Neural cell (in vitro differentiated cells): Measurements from ENCODE around the gene CD300LG. TPM values are rescaled to one million over a fixed set of nuclear protein-coding genes. Genes with fewer than 3 reads are reported as not detected.

Experiments used
- H2AFZ ChIP-seq: fragments of 200-600, 300-800 bp; sonication (generic), shearing (Covaris generic); 2 replicates; pipeline ENCODE4 v1.6.0; 2014; ENCODE audit warnings: low read depth, mild to moderate bottlenecking, antibody characterized with exemption, low read length, moderate library complexity
- H3F3A ChIP-seq: fragments of 200-600 bp; shearing (Covaris generic); 2 replicates; pipeline ENCODE4 v1.6.1; 2016; ENCODE audit warnings: mild to moderate bottlenecking, moderate library complexity, mixed read lengths, antibody characterized with exemption, low read length; ENCODE audit not compliant: insufficient read depth, poor library complexity, severe bottlenecking
- H3K27ac ChIP-seq: fragments of 200-600, 300-800 bp; sonication (generic), shearing (Covaris generic); 2 replicates; pipeline ENCODE4 v1.5.1; 2014; ENCODE audit warnings: mild to moderate bottlenecking, low read length, moderate library complexity
- H3K27me3 ChIP-seq: fragments of 300-800, 200-600 bp; sonication (generic), shearing (Covaris generic); 2 replicates; pipeline ENCODE4 v1.6.0; 2014; ENCODE audit warnings: mild to moderate bottlenecking, low read depth, low read length, moderate library complexity; ENCODE audit not compliant: insufficient read depth
- H3K36me3 ChIP-seq: fragments of 300-800, 200-600 bp; sonication (generic), shearing (Covaris generic); 2 replicates; pipeline ENCODE4 v1.5.1; 2014; ENCODE audit warnings: mild to moderate bottlenecking, antibody characterized with exemption, low read length, moderate library complexity; ENCODE audit not compliant: insufficient read depth
- H3K4me2 ChIP-seq: fragments of 300-800, 200-600 bp; sonication (generic), shearing (Covaris generic); 2 replicates; pipeline ENCODE4 v1.6.0; 2014; ENCODE audit warnings: mild to moderate bottlenecking, low read length
- H3K4me3 ChIP-seq: fragments of 300-800, 200-600 bp; sonication (generic), shearing (Covaris generic); 2 replicates; pipeline ENCODE4 v1.5.1; 2014; ENCODE audit warnings: mild to moderate bottlenecking, low read length, moderate library complexity
- H3K79me2 ChIP-seq: fragments of 200-600 bp; shearing (Covaris generic); replicated peaks from 2 replicates; pipeline ENCODE4 v1.6.0; 2014; ENCODE audit warnings: mild to moderate bottlenecking, low read length, moderate library complexity; ENCODE audit not compliant: insufficient read depth
- H3K9ac ChIP-seq: fragments of 300-800, 200-600 bp; sonication (generic), shearing (Covaris generic); 2 replicates; pipeline ENCODE4 v1.6.1; 2016; ENCODE audit warnings: mild to moderate bottlenecking, low read length, mixed read lengths
- H3K9me2 ChIP-seq: fragments of 200-600 bp; shearing (Covaris generic); 2 replicates; pipeline ENCODE4 v1.6.1; 2016; ENCODE audit warnings: mild to moderate bottlenecking, low read length, mixed read lengths; ENCODE audit not compliant: insufficient read depth
- H3K9me3 ChIP-seq: fragments of 200-600, 300-800 bp; sonication (generic), shearing (Covaris generic); 2 replicates; pipeline ENCODE4 v1.6.1; 2016; ENCODE audit warnings: mild to moderate bottlenecking, mixed run types, low read length, moderate library complexity, mixed read lengths
- H4K20me1 ChIP-seq: fragments of 200-600 bp; shearing (Covaris generic); 2 replicates; pipeline ENCODE4 v1.6.1; 2016; ENCODE audit warnings: mild to moderate bottlenecking, mixed run types; ENCODE audit not compliant: insufficient read depth
- CTCF ChIP-seq: fragments of 450-650 bp; IDR thresholded peaks from 2 replicates; pipeline ENCODE4 v1.5.1; 2014; ENCODE audit warnings: antibody characterized with exemption, mild to moderate bottlenecking, moderate library complexity; ENCODE audit not compliant: poor library complexity, severe bottlenecking
- EP300 ChIP-seq: fragments of 450-650 bp; conservative IDR thresholded peaks from 2 replicates; pipeline ENCODE4 v1.6.1; 2014; ENCODE audit warnings: antibody characterized with exemption, mild to moderate bottlenecking, moderate library complexity; ENCODE audit not compliant: poor library complexity, severe bottlenecking
- EZH2 ChIP-seq: fragments of 200-600, 300-800 bp; shearing (Covaris generic), sonication (generic); IDR thresholded peaks from 2 replicates; pipeline ENCODE4 v1.6.1; 2014; ENCODE audit warnings: antibody characterized with exemption, low read length, borderline replicate concordance, mild to moderate bottlenecking; ENCODE audit not compliant: insufficient read depth, poor library complexity, severe bottlenecking
- MXI1 ChIP-seq: fragments of 450-650 bp; conservative IDR thresholded peaks from 2 replicates; pipeline ENCODE4 v1.6.1; 2014; ENCODE audit warnings: antibody characterized with exemption, mild to moderate bottlenecking; ENCODE audit not compliant: poor library complexity, severe bottlenecking
- POLR2AphosphoS5 ChIP-seq: IDR thresholded peaks from 2 replicates; pipeline ENCODE4 v1.6.1; 2012
- RAD21 ChIP-seq: fragments of 450-650 bp; conservative IDR thresholded peaks from 2 replicates; pipeline ENCODE4 v1.6.1; 2014; ENCODE audit warnings: antibody characterized with exemption, mild to moderate bottlenecking, moderate library complexity
- SMC3 ChIP-seq: fragments of 450-650 bp; conservative IDR thresholded peaks from 2 replicates; pipeline ENCODE4 v1.6.1; 2014; ENCODE audit warnings: antibody characterized with exemption, mild to moderate bottlenecking, moderate library complexity; ENCODE audit not compliant: poor library complexity
- TAF1 ChIP-seq: IDR thresholded peaks from 2 replicates; pipeline ENCODE4 v1.6.1; 2012; ENCODE audit warnings: low read depth
- polyA plus RNA-seq: library from polyadenylated mRNA; depleted of rRNA; stranded (reverse); fragments of >200 nt; gene quantifications from 2 replicates; pipeline ENCODE4 v1.2.3, GENCODE V29; 2014
- TF ChIP-seq, protein P1 (sequence below): IDR thresholded peaks from 2 replicates; pipeline ENCODE4 v1.6.1; 2012; ENCODE audit warnings: borderline replicate concordance

CD300LG gene
- polyA plus RNA-seq, 1 donor from 2014 or later: not detected

DNA sequence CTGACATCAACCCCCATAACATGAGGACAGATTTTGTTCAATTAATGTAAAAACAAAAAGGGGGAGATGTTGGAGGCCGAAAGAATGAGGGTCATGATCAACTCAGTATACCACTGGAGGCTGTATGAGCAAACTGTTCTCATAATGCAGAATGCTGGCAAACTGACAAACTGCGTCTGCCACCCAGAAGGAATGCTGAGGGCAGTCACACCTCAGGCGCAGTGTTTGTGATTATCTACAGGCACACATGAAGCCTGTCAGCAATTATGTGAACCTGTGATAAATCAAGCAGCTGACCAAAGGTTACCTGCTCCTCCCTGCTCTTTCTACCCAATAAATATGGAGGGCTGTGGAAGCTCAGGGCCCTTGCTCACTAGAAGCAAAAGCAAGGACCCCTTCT is 27.3 kb downstream of the CD300LG start:
- Histone ChIP-seq H3K36me3 (no peaks in the 10 kb centered on the region), H3K27me3 (no peaks in the 10 kb centered on the region), H3K4me2 (no peak overlapping the region), H3K27ac (no peak overlapping the region), H3K9ac (no peak overlapping the region), H3K4me3 (no peak overlapping the region), H3K79me2 (no peaks in the 10 kb centered on the region), H2AFZ (no peak overlapping the region), H4K20me1 (no peaks in the 10 kb centered on the region), H3K9me3 (no peaks in the 10 kb centered on the region), H3K9me2 (no peaks in the 10 kb centered on the region), H3F3A (no peaks in the 10 kb centered on the region)
- TF ChIP-seq EZH2 (no peak), TAF1 (no peak), POLR2AphosphoS5 (no peak), RAD21 (no peak), EP300 (no peak), CTCF (no peak), MXI1 (no peak), SMC3 (no peak)
- TF ChIP-seq, protein P1, sequence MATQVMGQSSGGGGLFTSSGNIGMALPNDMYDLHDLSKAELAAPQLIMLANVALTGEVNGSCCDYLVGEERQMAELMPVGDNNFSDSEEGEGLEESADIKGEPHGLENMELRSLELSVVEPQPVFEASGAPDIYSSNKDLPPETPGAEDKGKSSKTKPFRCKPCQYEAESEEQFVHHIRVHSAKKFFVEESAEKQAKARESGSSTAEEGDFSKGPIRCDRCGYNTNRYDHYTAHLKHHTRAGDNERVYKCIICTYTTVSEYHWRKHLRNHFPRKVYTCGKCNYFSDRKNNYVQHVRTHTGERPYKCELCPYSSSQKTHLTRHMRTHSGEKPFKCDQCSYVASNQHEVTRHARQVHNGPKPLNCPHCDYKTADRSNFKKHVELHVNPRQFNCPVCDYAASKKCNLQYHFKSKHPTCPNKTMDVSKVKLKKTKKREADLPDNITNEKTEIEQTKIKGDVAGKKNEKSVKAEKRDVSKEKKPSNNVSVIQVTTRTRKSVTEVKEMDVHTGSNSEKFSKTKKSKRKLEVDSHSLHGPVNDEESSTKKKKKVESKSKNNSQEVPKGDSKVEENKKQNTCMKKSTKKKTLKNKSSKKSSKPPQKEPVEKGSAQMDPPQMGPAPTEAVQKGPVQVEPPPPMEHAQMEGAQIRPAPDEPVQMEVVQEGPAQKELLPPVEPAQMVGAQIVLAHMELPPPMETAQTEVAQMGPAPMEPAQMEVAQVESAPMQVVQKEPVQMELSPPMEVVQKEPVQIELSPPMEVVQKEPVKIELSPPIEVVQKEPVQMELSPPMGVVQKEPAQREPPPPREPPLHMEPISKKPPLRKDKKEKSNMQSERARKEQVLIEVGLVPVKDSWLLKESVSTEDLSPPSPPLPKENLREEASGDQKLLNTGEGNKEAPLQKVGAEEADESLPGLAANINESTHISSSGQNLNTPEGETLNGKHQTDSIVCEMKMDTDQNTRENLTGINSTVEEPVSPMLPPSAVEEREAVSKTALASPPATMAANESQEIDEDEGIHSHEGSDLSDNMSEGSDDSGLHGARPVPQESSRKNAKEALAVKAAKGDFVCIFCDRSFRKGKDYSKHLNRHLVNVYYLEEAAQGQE: no peak

- H3K79me2 ChIP-seq: no peaks in the 10 kb centered on the region
Measured at GRCh38 chr17:43875476-43876147, 28.6 kb downstream of the CD300LG start.

More at GRCh38 chr17:43875476-43876147, 28.6 kb downstream of the CD300LG start:
- no peaks in the 10 kb centered on the region for H3K36me3 ChIP-seq
- no peaks in the 10 kb centered on the region for H4K20me1 ChIP-seq
- no peak overlapping the region for H3K9ac ChIP-seq
- H3K27ac ChIP-seq: no peak overlapping the region
- H3K9me3 ChIP-seq: no peaks in the 10 kb centered on the region
- H3K27me3 ChIP-seq: no peaks in the 10 kb centered on the region
- H2AFZ ChIP-seq: no peak overlapping the region
- no peak overlapping the region for H3K4me2 ChIP-seq
- no peaks in the 10 kb centered on the region for H3F3A ChIP-seq
- TF ChIP-seq TAF1 (no peak), CTCF (no peak), POLR2AphosphoS5 (no peak), EZH2 (no peak)
- TF ChIP-seq, protein P1: no peak
- H3K9me2 ChIP-seq: no peaks in the 10 kb centered on the region
- no peak overlapping the region for H3K4me3 ChIP-seq
